GM23248 (cell line): Measurements from ENCODE around the gene ALK. TPM values are rescaled to one million over a fixed set of nuclear protein-coding genes. Genes with fewer than 3 reads are reported as not detected.

Experiments
- DNase-seq: peaks from one replicate; pipeline ENCODE4 v3.0.0-alpha.2; 2015
- H2AFZ ChIP-seq: fragments of 200-600 bp; sonication (generic); 2 replicates; pipeline ENCODE4 v1.6.1; 2016; ENCODE audit warnings: antibody characterized with exemption
- H3F3A ChIP-seq: fragments of 200-600 bp; sonication (generic); 2 replicates; pipeline ENCODE4 v1.6.1; 2016; ENCODE audit warnings: mild to moderate bottlenecking, antibody characterized with exemption, mixed run types; ENCODE audit not compliant: insufficient read depth
- H3K27ac ChIP-seq: fragments of 200-600 bp; sonication (generic); 2 replicates; pipeline ENCODE4 v1.5.1; 2016; ENCODE audit warnings: mild to moderate bottlenecking
- H3K27me3 ChIP-seq: fragments of 200-600 bp; sonication (generic); replicated peaks from 2 replicates; pipeline ENCODE4 v1.6.1; 2016; ENCODE audit warnings: mild to moderate bottlenecking; ENCODE audit not compliant: insufficient read depth
- H3K36me3 ChIP-seq: fragments of 200-600 bp; sonication (generic); 2 replicates; pipeline ENCODE4 v1.6.1; 2016; ENCODE audit warnings: low read depth, mild to moderate bottlenecking
- H3K4me1 ChIP-seq: fragments of 200-600 bp; sonication (generic); 2 replicates; pipeline ENCODE4 v1.6.1; 2016; ENCODE audit warnings: mild to moderate bottlenecking; ENCODE audit not compliant: insufficient read depth
- H3K4me2 ChIP-seq: fragments of 200-600 bp; sonication (generic); one replicate; pipeline ENCODE4 v1.6.1; 2016; ENCODE audit warnings: mild to moderate bottlenecking; ENCODE audit not compliant: unreplicated experiment
- H3K4me3 ChIP-seq: fragments of 200-600 bp; sonication (generic); 2 replicates; pipeline ENCODE4 v1.5.1; 2016; ENCODE audit warnings: mild to moderate bottlenecking
- H3K79me2 ChIP-seq: fragments of 200-600 bp; sonication (generic); 2 replicates; pipeline ENCODE4 v1.6.1; 2016; ENCODE audit warnings: mild to moderate bottlenecking; ENCODE audit not compliant: insufficient read depth
- H3K9ac ChIP-seq: fragments of 200-600 bp; sonication (generic); 2 replicates; pipeline ENCODE4 v1.6.1; 2016; ENCODE audit warnings: mild to moderate bottlenecking
- H3K9me2 ChIP-seq: fragments of 200-600 bp; sonication (generic); 2 replicates; pipeline ENCODE4 v1.6.1; 2016; ENCODE audit warnings: mixed run types, mild to moderate bottlenecking, moderate library complexity; ENCODE audit not compliant: insufficient read depth
- H3K9me3 ChIP-seq: fragments of 200-600 bp; sonication (generic); one replicate; pipeline ENCODE4 v1.6.1; 2017; ENCODE audit warnings: low read depth
- H4K20me1 ChIP-seq: fragments of 200-600 bp; sonication (generic); 2 replicates; pipeline ENCODE4 v1.6.0; 2016; ENCODE audit not compliant: insufficient read depth
- EZH2 ChIP-seq: fragments of 200-600 bp; sonication (generic); IDR thresholded peaks from 2 replicates; pipeline ENCODE4 v1.6.1; 2018; ENCODE audit warnings: antibody characterized with exemption, mild to moderate bottlenecking; ENCODE audit not compliant: insufficient read depth, poor library complexity, severe bottlenecking
- EZH2phosphoT487 ChIP-seq: fragments of 200-600 bp; sonication (generic); IDR thresholded peaks from 2 replicates; pipeline ENCODE4 v1.6.1; 2018; ENCODE audit warnings: antibody characterized with exemption, moderate library complexity, mild to moderate bottlenecking, low read depth; ENCODE audit not compliant: insufficient read depth
- WGBS, 2 experiments: methylation state at CpG; one replicate each; pipeline ENCODE4 v1.1.6; 2015 to 2017; ENCODE audit warnings: low lambda C conversion rate in 2 of 2, low coverage in 1 of 2; ENCODE audit errors: missing lambda C conversion rate in 2 of 2; 5-methylcytosine and 5-hydroxymethylcytosine counted together
- in situ Hi-C: fragments of 300-500 bp; cut with MboI; formaldehyde crosslinking; loops from 2 replicates; pipeline ENCODE4 v1.15.0; 2020
- polyA plus RNA-seq: library from polyadenylated mRNA; unstranded; fragments of >200 nt; fragmentation: Nextera tagmentation; extraction: Ambion mirVana; gene quantifications from 2 replicates; pipeline ENCODE4 v1.2.1, GENCODE V29; 2016
- total RNA-seq: library from RNA; depleted of rRNA; stranded (reverse); fragments of >200 nt; shearing (Covaris generic); gene quantifications from 2 replicates; pipeline ENCODE4 v1.2.3, GENCODE V29; 2014

Gene ALK
- total and polyA plus RNA-seq, 2 experiments from 2014 or later = under 0.01 to 0.05 TPM

GRCh38 chr2:29729932-29730331 lies 191.5 kb downstream of the ALK start:
- in situ Hi-C loops = no loop called here
- Histone ChIP-seq H3K27me3 (peaks cover 16% of the 10 kb centered on the region; the same call in 1 of the 2 replicates), H3K4me3 (no peak overlapping the region), H3K27ac (no peak overlapping the region), H3K4me1 (no peaks in the 10 kb centered on the region), H2AFZ (no peak overlapping the region), H3K4me2 (peak overlapping the region; percentile 61), H3F3A (no peaks in the 10 kb centered on the region), H3K9me2 (no peaks in the 10 kb centered on the region), H3K36me3 (no peaks in the 10 kb centered on the region), H4K20me1 (no peaks in the 10 kb centered on the region), H3K9ac (no peak overlapping the region), H3K79me2 (no peaks in the 10 kb centered on the region), H3K9me3 (no peaks in the 10 kb centered on the region)
- DNase-seq = no peak
- TF ChIP-seq EZH2 (no peak), EZH2phosphoT487 (no peak)
- WGBS, 2 experiments = 32 to 34% methylated on average over 6 to 7 of the region's 7 CpGs

GRCh38 chr2:29729401-29729800 lies 192.0 kb downstream of the ALK start:
- Histone ChIP-seq H4K20me1 (no peaks in the 10 kb centered on the region), H3K36me3 (no peaks in the 10 kb centered on the region), H3K9ac (no peak overlapping the region), H3K4me3 (no peak overlapping the region), H3K27me3 (peaks cover 16% of the 10 kb centered on the region; the same call in 1 of the 2 replicates), H3K79me2 (no peaks in the 10 kb centered on the region), H3K9me3 (no peaks in the 10 kb centered on the region), H3K27ac (no peak overlapping the region), H3K4me2 (peak overlapping the region; percentile 61), H3F3A (no peaks in the 10 kb centered on the region), H3K4me1 (no peaks in the 10 kb centered on the region), H3K9me2 (no peaks in the 10 kb centered on the region), H2AFZ (no peak overlapping the region)
- no peak for TF ChIP-seq EZH2
- TF ChIP-seq EZH2phosphoT487 = no peak
- WGBS, 2 experiments = 17 to 18% methylated on average over 7 of the region's 7 CpGs
- no peak for DNase-seq
- in situ Hi-C loops = no loop called here

- no peaks in the 10 kb centered on the region for H3K4me1 ChIP-seq
- WGBS, 2 experiments = 13 to 17% methylated on average over 2 of the region's 2 CpGs
- no peaks in the 10 kb centered on the region for H3F3A ChIP-seq
Measured at GRCh38 chr2:29726976-29727375, 194.4 kb downstream of the ALK start.

GRCh38 chr2:29725610-29726009 lies 195.8 kb downstream of the ALK start:
- H3K9me2 ChIP-seq = no peaks in the 10 kb centered on the region
- no peaks in the 10 kb centered on the region for H3K9me3 ChIP-seq
- in situ Hi-C loops = no loop called here
- peaks cover 38% of the 10 kb centered on the region for H3K27me3 ChIP-seq
- no peaks in the 10 kb centered on the region for H3K79me2 ChIP-seq
- no peak overlapping the region for H3K9ac ChIP-seq
- TF ChIP-seq EZH2 = no peak
- no peak for TF ChIP-seq EZH2phosphoT487
- H3K4me3 ChIP-seq = no peak overlapping the region
- no peak overlapping the region for H3K4me2 ChIP-seq
- no peak for DNase-seq
- no peaks in the 10 kb centered on the region for H4K20me1 ChIP-seq
- H3K4me1 ChIP-seq = no peaks in the 10 kb centered on the region
- H3K36me3 ChIP-seq = no peaks in the 10 kb centered on the region
- H2AFZ ChIP-seq = no peak overlapping the region
- no peak overlapping the region for H3K27ac ChIP-seq
- H3F3A ChIP-seq = no peaks in the 10 kb centered on the region
- WGBS, 2 experiments = 28 to 31% methylated on average over 2 of the region's 2 CpGs

More at GRCh38 chr2:29726976-29727375, 194.4 kb downstream of the ALK start:
- Histone ChIP-seq H3K4me3 (no peak overlapping the region), H3K9me3 (no peaks in the 10 kb centered on the region), H3K27ac (no peak overlapping the region), H3K9me2 (no peaks in the 10 kb centered on the region), H3K27me3 (peaks cover 31% of the 10 kb centered on the region), H3K36me3 (no peaks in the 10 kb centered on the region), H3K79me2 (no peaks in the 10 kb centered on the region), H3K9ac (no peak overlapping the region), H4K20me1 (no peaks in the 10 kb centered on the region), H2AFZ (no peak overlapping the region), H3K4me2 (no peak overlapping the region)
- DNase-seq = no peak
- in situ Hi-C loops = no loop called here
- TF ChIP-seq EZH2 = no peak
- TF ChIP-seq EZH2phosphoT487 = no peak

GRCh38 chr2:29724282-29724681 lies 197.1 kb downstream of the ALK start:
- no peaks in the 10 kb centered on the region for H3K4me1 ChIP-seq
- H3K4me3 ChIP-seq = no peak overlapping the region
- peaks cover 31% of the 10 kb centered on the region for H3K27me3 ChIP-seq
- no peaks in the 10 kb centered on the region for H3F3A ChIP-seq
- no peaks in the 10 kb centered on the region for H3K9me2 ChIP-seq
- no peak overlapping the region for H2AFZ ChIP-seq
- H3K27ac ChIP-seq = no peak overlapping the region
- H3K9ac ChIP-seq = no peak overlapping the region
- H3K9me3 ChIP-seq = no peaks in the 10 kb centered on the region
- DNase-seq = no peak
- no peaks in the 10 kb centered on the region for H3K36me3 ChIP-seq
- no peaks in the 10 kb centered on the region for H3K79me2 ChIP-seq
- in situ Hi-C loops = no loop called here
- WGBS, 2 experiments = 73 to 82% methylated on average over 3 of the region's 3 CpGs
- no peak overlapping the region for H3K4me2 ChIP-seq
- H4K20me1 ChIP-seq = no peaks in the 10 kb centered on the region
- TF ChIP-seq EZH2 = no peak
- no peak for TF ChIP-seq EZH2phosphoT487
